Subcutaneous adipose tissue (tissue), 4 donors: Measurements from ENCODE around the gene ZNF519. TPM values are rescaled to one million over a fixed set of nuclear protein-coding genes. Genes with fewer than 3 reads are reported as not detected.
"Not testable (repeated sequence)": the region's sequence is repeated elsewhere in the genome, so short reads cannot be mapped to it uniquely, and the experiment has no call there.

Experiments
- total RNA-seq, 4 donors: library from RNA; depleted of rRNA; stranded (reverse); fragments of >200 nt; gene quantifications; one replicate each; pipeline ENCODE4 v1.1.0, GENCODE V29; 2016
- TF ChIP-seq, protein P1 (sequence below): fragments of 450-650 bp; IDR thresholded peaks from one replicate; pipeline ENCODE4 v1.5.1; 2016; ENCODE audit warnings: low read depth, mild to moderate bottlenecking, control low read depth, antibody characterized with exemption, moderate library complexity

Gene ZNF519
- total RNA-seq = 10 to 100 TPM in 1 of 4 donors, 1 to 10 TPM in 3; 4.0 to 17.8 (median 6.1) TPM

DNA sequence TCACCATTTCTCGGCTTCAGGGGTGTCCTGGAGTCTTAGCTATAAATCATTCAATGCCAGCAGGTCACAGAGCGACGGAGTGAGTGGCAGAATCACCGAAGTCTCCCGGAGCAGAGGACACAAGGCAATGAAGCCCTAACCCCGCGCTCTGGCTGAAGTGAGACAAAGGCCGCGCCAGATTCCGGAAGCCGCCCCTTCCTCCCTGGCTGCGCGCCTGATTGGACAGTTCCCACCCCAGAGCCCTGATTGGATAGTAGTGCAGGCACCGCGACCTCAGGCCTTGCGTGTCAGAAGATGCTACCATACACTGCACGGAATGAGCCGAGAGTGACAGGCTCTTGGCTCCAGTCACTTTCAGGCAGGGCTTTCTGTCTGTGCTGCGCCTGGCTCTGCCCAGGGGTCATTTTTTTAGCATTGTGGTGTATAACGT is at the start of gene ZNF519:
Gene ZNF519 (minus strand): TSS at position 165 of the 430 bp plus-strand sequence. CDS start 158 bp downstream, at position 7.
- TF ChIP-seq, protein P1, sequence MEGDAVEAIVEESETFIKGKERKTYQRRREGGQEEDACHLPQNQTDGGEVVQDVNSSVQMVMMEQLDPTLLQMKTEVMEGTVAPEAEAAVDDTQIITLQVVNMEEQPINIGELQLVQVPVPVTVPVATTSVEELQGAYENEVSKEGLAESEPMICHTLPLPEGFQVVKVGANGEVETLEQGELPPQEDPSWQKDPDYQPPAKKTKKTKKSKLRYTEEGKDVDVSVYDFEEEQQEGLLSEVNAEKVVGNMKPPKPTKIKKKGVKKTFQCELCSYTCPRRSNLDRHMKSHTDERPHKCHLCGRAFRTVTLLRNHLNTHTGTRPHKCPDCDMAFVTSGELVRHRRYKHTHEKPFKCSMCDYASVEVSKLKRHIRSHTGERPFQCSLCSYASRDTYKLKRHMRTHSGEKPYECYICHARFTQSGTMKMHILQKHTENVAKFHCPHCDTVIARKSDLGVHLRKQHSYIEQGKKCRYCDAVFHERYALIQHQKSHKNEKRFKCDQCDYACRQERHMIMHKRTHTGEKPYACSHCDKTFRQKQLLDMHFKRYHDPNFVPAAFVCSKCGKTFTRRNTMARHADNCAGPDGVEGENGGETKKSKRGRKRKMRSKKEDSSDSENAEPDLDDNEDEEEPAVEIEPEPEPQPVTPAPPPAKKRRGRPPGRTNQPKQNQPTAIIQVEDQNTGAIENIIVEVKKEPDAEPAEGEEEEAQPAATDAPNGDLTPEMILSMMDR = not testable (repeated sequence)

- TF ChIP-seq, protein P1 = no peak
These were observed 47.1 kb upstream of the ZNF519 start for GRCh38 chr18:14179306-14179705.

DNA sequence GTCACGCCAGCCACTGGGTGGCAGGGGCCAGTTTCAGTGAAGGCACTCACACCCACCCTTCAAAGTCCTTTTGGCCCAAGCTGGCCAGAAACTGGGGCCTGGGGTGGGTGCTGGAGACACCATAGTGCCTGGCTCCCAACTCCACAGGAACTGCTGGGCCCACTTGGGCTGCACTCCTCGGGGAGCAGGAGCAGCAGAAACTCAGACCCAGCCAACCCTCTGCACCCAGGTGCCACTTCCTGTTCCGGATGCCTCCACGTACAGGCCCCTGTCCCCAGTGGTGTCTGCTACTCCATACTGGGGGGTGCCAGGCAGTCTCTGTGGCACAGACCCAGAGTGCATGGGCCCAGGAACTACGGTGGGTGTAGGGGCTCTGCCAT is 42.5 kb upstream of the ZNF519 start:
- TF ChIP-seq, protein P1 = no peak

DNA sequence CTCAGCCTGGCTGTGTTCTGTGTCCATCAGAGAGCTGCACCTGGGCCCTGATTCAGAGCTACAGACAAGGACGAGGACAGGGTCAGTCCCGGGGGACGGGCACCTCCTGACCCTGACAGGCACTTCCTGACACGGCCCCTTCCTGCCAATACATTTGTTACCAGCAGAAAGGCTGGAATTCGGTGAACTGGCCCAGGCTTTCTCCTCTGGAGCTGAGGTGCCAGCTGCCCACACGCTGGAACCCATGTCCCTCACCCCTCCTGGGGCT is 12.3 kb upstream of the ZNF519 start:
- TF ChIP-seq, protein P1 = no peak

GRCh38 chr18:14124689-14125088 is 7.5 kb downstream of the ZNF519 start:
- TF ChIP-seq, protein P1 = no peak

- TF ChIP-seq, protein P1 = no peak
These were observed 10.1 kb downstream of the ZNF519 start for GRCh38 chr18:14122097-14122496.

DNA sequence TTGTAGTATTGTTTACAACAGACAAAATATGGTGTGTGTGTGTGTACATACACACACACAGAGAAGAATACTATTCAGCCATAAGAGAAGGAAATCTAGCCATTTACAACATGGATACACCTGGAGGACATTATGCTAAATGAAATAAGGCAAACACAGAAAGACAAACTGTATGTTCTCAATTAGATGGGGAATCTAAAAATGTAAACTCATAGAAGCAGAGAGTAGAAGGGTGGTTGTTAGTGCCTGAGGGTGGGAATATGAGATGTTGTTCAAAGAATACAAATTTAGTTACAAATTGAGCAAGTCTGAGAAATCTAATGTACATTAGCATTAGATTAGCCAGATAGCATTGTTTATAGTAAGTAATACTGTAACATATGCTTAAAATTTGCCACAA is 11.3 kb downstream of the ZNF519 start:
- TF ChIP-seq, protein P1 = no peak

DNA sequence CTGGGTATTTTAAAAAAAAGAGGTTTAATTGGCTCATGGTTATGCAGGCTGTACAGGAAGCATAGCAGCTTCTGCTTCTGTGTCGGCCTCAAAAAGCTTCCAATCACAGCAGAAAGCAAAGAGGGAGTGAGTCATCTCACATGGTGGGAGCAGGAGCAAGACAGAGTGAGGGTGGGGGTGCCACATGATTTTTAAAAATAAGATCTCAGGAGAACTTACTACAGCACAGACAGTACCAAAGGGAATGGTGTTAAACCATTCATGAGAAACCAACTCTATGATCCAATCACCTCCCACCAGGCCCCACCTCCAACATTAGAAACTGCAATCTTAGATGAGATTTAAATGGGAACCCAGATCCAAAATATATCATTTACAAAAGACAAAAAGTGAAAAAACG is 14.6 kb downstream of the ZNF519 start:
- TF ChIP-seq, protein P1 = no peak
